H1 (cell line): ENCODE data around the gene VPS35L. TPM values are rescaled to one million over a fixed set of nuclear protein-coding genes. Genes with fewer than 3 reads are reported as not detected.
A peak's percentile ranks its signal among the peaks of the same experiment; 100 is the strongest.

Source experiments
- CHD1 ChIP-seq: IDR thresholded peaks from 2 replicates; pipeline ENCODE4 v1.6.1; 2012; ENCODE audit warnings: low read depth, low read length, improper control_type of control experiment
- CREB1 ChIP-seq: IDR thresholded peaks from 2 replicates; pipeline ENCODE4 v1.6.1; 2012; ENCODE audit warnings: inconsistent platforms
- GTF2F1 ChIP-seq: IDR thresholded peaks from 2 replicates; pipeline ENCODE4 v1.6.1; 2012; ENCODE audit warnings: low read depth, low read length, improper control_type of control experiment, borderline replicate concordance
- HDAC6 ChIP-seq: IDR thresholded peaks from one replicate; pipeline ENCODE4 v1.7.1; 2012; ENCODE audit warnings: low read depth, mild to moderate bottlenecking, inconsistent platforms, low read length, moderate library complexity
- KDM5A ChIP-seq: fragments of 200-600 bp; IDR thresholded peaks from 2 replicates; pipeline ENCODE4 v1.7.1; 2012; ENCODE audit warnings: mild to moderate bottlenecking, low read length, inconsistent platforms, mixed read lengths
- NANOG ChIP-seq: IDR thresholded peaks from 2 replicates; pipeline ENCODE4 v1.6.1; 2011; ENCODE audit warnings: low read length, low read depth, mild to moderate bottlenecking, inconsistent platforms; ENCODE audit not compliant: insufficient read depth, poor library complexity, severe bottlenecking
- NRF1 ChIP-seq: IDR thresholded peaks from 2 replicates; pipeline ENCODE4 v1.6.1; 2011; ENCODE audit warnings: mild to moderate bottlenecking, low read depth, low read length, improper control_type of control experiment
- POLR2A ChIP-seq, 2 experiments: IDR thresholded peaks; 1 replicate in 1 of 2; 2 replicates in 1 of 2; pipeline ENCODE4 v1.6.1; 2011; ENCODE audit warnings: low read depth in 2 of 2, low read length in 2 of 2, mild to moderate bottlenecking in 2 of 2; ENCODE audit errors: control extremely low read depth in 1 of 2
- RAD21 ChIP-seq, 2 experiments: IDR thresholded peaks in 1 of 2; conservative IDR thresholded peaks in 1 of 2; 2 replicates each; pipeline ENCODE4 v1.6.1; 2011; ENCODE audit warnings: low read depth in 2 of 2, low read length in 2 of 2, improper control_type of control experiment in 1 of 2, inconsistent platforms in 1 of 2, mild to moderate bottlenecking in 1 of 2, moderate library complexity in 1 of 2
- RBBP5 ChIP-seq: IDR thresholded peaks from 2 replicates; pipeline ENCODE4 v1.7.1; 2012; ENCODE audit warnings: low read depth, mild to moderate bottlenecking, inconsistent platforms, low read length, moderate library complexity, borderline replicate concordance
- TAF1 ChIP-seq: IDR thresholded peaks from 2 replicates; pipeline ENCODE4 v1.6.1; 2011; ENCODE audit warnings: mild to moderate bottlenecking, low read depth, low read length
- TCF12 ChIP-seq: IDR thresholded peaks from 2 replicates; pipeline ENCODE4 v1.6.1; 2011; ENCODE audit warnings: low read depth, mild to moderate bottlenecking, low read length
- ZNF274 ChIP-seq: IDR thresholded peaks from 2 replicates; pipeline ENCODE4 v1.7.0; 2012; ENCODE audit warnings: low read length, borderline replicate concordance; ENCODE audit errors: extremely low read depth
- polyA plus RNA-seq, 7 experiments: library from polyadenylated mRNA; depleted of rRNA in 3 of 7; stranded (reverse) in 5 of 7; unstranded in 2 of 7; fragments of >200 nt in 5 of 7; fragments of 200-250 nt in 2 of 7; gene quantifications; 1 replicate in 5 of 7; 2 replicates in 1 of 7; 4 replicates in 1 of 7; pipeline versions ENCODE4 v1.2.1 to v1.2.3, GENCODE V29; 2011 to 2013; ENCODE audit warnings: missing spikeins in 2 of 7, mixed read lengths in 2 of 7
- total RNA-seq: library from RNA; stranded (reverse); fragmentation: NEBNext Ultra II Directional; extraction: Animal tissue kit (Norgen Biotek cat#: 25700); gene quantifications from 2 replicates; pipeline ENCODE4 v1.2.1, GENCODE V29; 2021
- TF ChIP-seq, protein P1 (sequence below): IDR thresholded peaks from 2 replicates; pipeline ENCODE4 v1.6.1; 2012; ENCODE audit warnings: low read length, inconsistent platforms
- TF ChIP-seq, protein P2 (sequence below): IDR thresholded peaks from 2 replicates; pipeline ENCODE4 v1.6.1; 2012; ENCODE audit warnings: inconsistent platforms

VPS35L gene
- total and polyA plus RNA-seq, 2 of the 8 experiments (the other 6 are each of a cell fraction or from before 2014, with no cell fraction given), result 31.5 to 57.1 TPM

DNA sequence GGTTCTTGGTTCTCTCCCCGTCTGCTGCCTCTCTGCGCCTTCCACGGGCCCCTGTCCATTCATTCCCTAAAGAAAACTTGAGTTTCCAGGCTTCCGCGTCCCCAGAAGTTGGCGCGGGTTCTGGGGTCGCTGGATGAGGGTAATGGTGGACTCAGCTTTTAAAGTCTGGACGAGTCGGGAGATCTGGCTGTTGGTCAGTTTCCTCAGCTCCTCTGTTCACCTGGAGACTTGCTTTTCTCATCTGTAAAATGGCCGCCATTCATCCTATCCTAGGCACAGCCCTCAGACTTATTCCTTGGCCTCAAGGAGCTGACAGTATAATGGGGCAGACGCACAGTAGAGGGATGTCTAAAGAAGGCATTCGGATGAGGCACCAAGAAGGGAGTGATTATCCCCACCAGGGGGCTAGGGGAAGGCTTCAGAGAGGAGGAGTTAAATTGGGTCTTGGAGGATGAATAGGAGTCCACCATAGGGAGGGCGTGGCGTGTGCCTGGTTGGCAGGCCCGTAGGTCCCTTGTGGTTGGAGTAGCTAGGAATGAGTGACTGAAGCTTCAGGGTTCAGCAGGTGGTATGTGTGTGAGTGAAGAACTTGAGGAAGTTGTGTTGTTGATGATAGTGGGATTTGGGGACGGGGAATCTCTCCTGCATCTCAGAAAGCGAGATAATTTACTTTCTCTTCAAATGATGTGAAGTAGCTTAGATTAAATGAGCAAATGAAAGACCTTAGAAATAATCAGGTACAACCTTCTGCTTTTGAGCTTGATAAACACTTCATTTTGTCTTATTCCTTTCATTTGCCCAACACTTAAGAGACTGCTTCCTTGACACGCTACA is 652 bp downstream of the VPS35L start (continued):
- TF ChIP-seq NRF1 (no peak), ZNF274 (no peak), CHD1 (0 out of 2 replicates have a peak, but pooled peaks have one; percentile 54), NANOG (no peak), RAD21 (IDR thresholded peaks at IDR 0.05 in 1 of 2, conservative IDR thresholded peaks at IDR 0.05 in 1 of 2; ENCODE audit: low read depth in 2 of 2, low read length in 2 of 2) (no peak), HDAC6 (no peak), GTF2F1 (no peak), CREB1 (peak; percentile 13; the same call in 1 of the 2 replicates), RBBP5 (no peak; the same call in 1 of the 2 replicates), TCF12 (0 out of 2 replicates have a peak, but pooled peaks have one; percentile 56), TAF1 (peak; percentile 89), POLR2A (IDR thresholded peaks at IDR 0.05; ENCODE audit: control extremely low read depth in 1 of 2, low read depth in 2 of 2, low read length in 2 of 2) (peak; percentile 79 to 88), KDM5A (peak; percentile 59; the same call in 1 of the 2 replicates)
- TF ChIP-seq, protein P1, sequence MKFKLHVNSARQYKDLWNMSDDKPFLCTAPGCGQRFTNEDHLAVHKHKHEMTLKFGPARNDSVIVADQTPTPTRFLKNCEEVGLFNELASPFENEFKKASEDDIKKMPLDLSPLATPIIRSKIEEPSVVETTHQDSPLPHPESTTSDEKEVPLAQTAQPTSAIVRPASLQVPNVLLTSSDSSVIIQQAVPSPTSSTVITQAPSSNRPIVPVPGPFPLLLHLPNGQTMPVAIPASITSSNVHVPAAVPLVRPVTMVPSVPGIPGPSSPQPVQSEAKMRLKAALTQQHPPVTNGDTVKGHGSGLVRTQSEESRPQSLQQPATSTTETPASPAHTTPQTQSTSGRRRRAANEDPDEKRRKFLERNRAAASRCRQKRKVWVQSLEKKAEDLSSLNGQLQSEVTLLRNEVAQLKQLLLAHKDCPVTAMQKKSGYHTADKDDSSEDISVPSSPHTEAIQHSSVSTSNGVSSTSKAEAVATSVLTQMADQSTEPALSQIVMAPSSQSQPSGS, result no peak
- TF ChIP-seq, protein P2, sequence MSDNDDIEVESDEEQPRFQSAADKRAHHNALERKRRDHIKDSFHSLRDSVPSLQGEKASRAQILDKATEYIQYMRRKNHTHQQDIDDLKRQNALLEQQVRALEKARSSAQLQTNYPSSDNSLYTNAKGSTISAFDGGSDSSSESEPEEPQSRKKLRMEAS, result no peak
